Subcutaneous adipose tissue (tissue), 4 donors: Measurements from ENCODE around the gene RASGRP2. TPM values are rescaled to one million over a fixed set of nuclear protein-coding genes. Genes with fewer than 3 reads are reported as not detected.

Experiments used
- total RNA-seq, 4 donors: library from RNA; depleted of rRNA; stranded (reverse); fragments of >200 nt; gene quantifications; one replicate each; pipeline ENCODE4 v1.1.0, GENCODE V29; 2016
- TF ChIP-seq, protein P1 (sequence below): fragments of 450-650 bp; IDR thresholded peaks from one replicate; pipeline ENCODE4 v1.5.1; 2016; ENCODE audit warnings: low read depth, mild to moderate bottlenecking, control low read depth, antibody characterized with exemption, moderate library complexity

Gene RASGRP2
- total RNA-seq, 4 donors from 2014 or later = 6.8 to 47.5 (median 14.6) TPM

DNA sequence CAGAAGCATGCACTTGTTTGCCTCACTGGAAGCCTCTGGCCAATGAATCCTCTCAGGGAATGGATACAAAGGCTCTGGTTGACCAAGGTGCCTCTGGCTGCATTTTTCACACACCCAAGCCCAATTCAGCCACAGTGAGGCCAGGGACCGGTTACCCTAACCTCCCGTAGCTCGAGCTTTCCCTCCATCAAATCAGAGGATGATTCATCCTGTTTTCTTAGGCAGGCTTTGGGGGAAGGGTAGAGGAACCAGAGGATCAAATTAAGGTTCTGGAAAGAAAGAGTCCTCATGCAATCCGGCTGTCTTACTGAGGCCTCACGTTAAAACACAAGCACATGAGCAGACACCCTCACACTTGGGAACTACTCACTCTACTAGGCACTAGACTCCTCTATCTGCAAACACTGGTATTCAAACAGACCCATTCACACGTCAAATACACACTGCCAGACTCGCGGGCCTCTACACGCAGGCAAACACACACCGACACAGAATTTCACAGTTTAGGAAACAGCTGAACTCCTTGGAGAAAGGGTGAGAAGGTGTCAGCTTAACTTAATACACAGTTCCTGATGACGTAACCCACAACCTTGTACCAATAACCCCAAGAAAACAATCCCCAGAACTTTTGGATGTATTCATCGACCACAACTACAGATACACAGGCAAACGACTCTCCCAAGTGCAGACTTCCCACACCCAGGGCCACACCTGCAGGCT is 33.4 kb downstream of the RASGRP2 start:
- TF ChIP-seq, protein P1, sequence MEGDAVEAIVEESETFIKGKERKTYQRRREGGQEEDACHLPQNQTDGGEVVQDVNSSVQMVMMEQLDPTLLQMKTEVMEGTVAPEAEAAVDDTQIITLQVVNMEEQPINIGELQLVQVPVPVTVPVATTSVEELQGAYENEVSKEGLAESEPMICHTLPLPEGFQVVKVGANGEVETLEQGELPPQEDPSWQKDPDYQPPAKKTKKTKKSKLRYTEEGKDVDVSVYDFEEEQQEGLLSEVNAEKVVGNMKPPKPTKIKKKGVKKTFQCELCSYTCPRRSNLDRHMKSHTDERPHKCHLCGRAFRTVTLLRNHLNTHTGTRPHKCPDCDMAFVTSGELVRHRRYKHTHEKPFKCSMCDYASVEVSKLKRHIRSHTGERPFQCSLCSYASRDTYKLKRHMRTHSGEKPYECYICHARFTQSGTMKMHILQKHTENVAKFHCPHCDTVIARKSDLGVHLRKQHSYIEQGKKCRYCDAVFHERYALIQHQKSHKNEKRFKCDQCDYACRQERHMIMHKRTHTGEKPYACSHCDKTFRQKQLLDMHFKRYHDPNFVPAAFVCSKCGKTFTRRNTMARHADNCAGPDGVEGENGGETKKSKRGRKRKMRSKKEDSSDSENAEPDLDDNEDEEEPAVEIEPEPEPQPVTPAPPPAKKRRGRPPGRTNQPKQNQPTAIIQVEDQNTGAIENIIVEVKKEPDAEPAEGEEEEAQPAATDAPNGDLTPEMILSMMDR = no peak

DNA sequence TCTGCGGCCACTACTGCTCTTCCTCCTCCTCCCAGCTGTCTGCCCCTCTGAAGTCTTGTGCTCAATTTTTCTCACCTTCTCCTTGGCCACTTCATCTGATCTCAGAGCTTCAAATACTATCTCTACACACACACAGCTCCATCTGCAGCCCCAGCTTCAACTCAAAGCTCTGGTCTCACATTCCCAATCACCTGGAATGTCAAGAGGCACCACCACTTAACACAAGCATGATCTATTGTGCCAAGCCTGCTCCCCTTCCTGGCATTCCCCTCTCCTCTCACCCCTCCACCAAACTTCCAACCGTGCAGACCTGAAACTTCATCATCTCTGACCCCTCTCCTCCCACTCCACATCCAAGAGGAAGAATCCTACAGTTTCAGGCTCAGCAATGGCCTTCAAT is 38.4 kb downstream of the RASGRP2 start:
- TF ChIP-seq, protein P1 = no peak

DNA sequence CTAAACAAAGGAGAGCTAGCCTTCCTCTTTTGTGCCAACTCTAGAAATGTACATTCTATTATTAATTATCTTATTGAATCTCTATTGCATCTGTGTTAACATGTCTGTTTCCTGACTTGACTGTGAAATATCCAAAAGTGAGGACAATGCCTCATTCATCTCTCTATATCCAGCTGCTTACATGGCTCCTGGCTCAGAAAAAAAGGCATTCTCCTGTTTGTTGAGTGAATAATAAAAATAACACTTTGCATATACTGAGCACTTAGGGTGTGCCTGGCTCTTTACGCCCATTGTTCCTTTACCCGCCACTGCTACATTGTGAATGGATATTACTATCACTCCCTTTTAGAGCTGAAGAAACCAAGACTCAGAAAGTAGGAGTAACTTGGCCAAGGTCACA is 40.9 kb downstream of the RASGRP2 start:
- TF ChIP-seq, protein P1 = no peak

DNA sequence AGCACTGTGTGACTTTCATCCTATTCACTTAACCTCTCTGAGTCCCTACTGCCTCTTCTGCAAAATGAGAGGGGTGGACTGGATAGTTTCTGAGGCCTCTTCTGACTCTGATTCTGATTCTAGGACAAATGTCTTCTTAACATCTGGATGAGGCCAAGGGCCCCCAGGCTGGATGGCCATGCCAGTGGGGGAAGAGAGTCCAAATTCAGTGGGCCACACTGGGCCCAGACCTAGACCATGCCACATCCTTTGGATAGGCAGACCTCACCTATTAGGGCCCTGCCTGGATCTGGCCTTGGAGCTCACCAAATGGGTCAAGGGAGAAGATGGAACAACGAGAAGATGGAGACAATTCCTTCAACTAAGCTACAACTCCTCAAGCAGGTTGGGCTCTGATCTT is 45.5 kb downstream of the RASGRP2 start:
- TF ChIP-seq, protein P1 = no peak

DNA sequence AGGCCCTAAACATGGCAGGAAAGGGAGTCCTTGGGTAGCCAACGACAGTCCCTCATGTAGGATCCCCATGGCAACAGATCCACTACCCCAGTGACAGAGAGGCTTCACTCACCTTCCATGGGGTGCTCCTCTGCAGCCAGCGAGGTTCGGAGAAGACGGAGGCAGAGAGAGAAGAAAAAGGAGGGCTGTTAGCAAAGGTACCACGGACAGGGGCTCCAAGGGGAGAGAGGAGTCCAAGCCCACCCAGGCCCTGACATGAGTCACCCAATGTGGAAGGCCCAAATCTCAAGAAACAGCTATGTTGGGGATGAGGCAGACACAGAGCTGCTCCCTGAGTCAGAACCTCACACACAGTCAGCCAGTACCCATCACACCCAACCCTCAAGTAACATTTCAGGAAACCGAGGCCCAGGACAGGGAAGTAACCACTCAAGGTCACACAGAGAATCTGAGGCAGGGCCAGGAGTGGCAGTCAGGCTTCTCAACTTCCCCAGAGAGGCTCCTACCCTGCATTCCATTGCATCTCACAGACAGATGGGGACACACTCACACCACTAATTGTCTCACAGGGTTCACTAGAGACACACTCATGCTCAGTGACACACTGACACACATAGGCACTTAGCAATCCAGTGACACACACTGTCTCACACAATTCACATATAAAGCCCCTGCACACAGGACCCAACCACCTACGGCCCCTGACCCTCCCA is 46.1 kb downstream of the RASGRP2 start:
- TF ChIP-seq, protein P1 = no peak

DNA sequence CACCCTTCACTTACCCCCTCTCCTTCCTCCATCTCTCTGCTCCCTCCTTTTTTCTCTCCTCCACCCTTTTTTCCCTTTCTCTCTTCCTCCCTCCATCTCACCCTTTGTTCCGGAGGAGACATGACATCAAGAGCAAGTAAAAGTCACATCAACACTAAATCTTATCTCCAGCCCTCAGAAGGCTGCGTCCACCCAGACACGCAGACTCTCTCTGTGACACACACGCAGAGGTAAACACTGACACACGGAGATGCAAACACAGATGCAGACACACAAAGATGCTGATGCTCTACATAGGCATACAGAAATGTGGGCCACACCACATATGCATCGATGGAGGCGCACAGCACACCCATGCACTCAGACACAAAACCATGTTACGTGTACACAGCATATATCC is 47.9 kb downstream of the RASGRP2 start:
- TF ChIP-seq, protein P1 = no peak

DNA sequence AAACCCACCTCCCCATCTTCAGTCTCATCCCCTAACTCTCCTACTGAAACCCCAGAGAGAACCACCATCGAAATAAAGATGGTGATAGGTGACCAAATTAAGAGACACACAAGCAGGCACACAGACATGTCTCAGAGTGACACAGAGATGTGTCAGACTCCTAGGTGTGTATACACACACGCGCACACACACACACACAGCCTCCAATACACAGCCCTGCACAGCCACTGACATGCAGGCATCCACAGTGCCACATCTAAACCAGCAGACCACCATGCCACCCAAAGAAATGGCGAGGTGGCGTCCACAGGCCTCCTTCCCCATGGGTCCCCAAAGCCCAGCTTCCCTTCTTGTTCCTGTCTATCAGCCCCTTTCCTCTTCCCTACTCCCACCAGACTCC is 48.4 kb downstream of the RASGRP2 start:
- TF ChIP-seq, protein P1 = no peak
